HUES48 (cell line): ENCODE measurements around the gene ITSN2.

ENCODE experiments used
- H3K27ac ChIP-seq: one replicate; pipeline ENCODE4 v1.7.0; 2013; ENCODE audit warnings: low read depth, low read length, inconsistent platforms
- H3K27me3 ChIP-seq: 2 replicates; pipeline ENCODE4 v1.6.1; 2013; ENCODE audit warnings: mild to moderate bottlenecking, low read length; ENCODE audit not compliant: control insufficient read depth, insufficient read depth
- H3K36me3 ChIP-seq: 2 replicates; pipeline ENCODE4 v1.6.1; 2013; ENCODE audit warnings: low read length; ENCODE audit not compliant: control insufficient read depth, insufficient read depth
- H3K4me1 ChIP-seq: 2 replicates; pipeline ENCODE4 v1.6.1; 2013; ENCODE audit warnings: mild to moderate bottlenecking, low read length; ENCODE audit not compliant: control insufficient read depth, insufficient read depth
- H3K4me3 ChIP-seq: 2 replicates; pipeline ENCODE4 v1.5.1; 2013; ENCODE audit warnings: mild to moderate bottlenecking, low read depth, low read length
- H3K9ac ChIP-seq: 2 replicates; pipeline ENCODE4 v1.6.1; 2013; ENCODE audit warnings: mild to moderate bottlenecking, low read depth, low read length, moderate library complexity
- H3K9me3 ChIP-seq: 2 replicates; pipeline ENCODE4 v1.6.1; 2013; ENCODE audit warnings: low read length; ENCODE audit not compliant: control insufficient read depth, insufficient read depth

Gene ITSN2

GRCh38 chr2:24176326-24176725 is 184.0 kb downstream of the ITSN2 start:
- H3K27ac ChIP-seq = no peak overlapping the region
- no peak overlapping the region for H3K9ac ChIP-seq
- no peaks in the 10 kb centered on the region for H3K4me1 ChIP-seq
- H3K36me3 ChIP-seq = no peaks in the 10 kb centered on the region
- H3K4me3 ChIP-seq = no peak overlapping the region
- H3K27me3 ChIP-seq = no peaks in the 10 kb centered on the region
- no peaks in the 10 kb centered on the region for H3K9me3 ChIP-seq

GRCh38 chr2:24175631-24176187 is 184.6 kb downstream of the ITSN2 start:
- Histone ChIP-seq H3K27ac (no peak overlapping the region), H3K9me3 (no peaks in the 10 kb centered on the region), H3K36me3 (no peaks in the 10 kb centered on the region), H3K4me3 (no peak overlapping the region), H3K4me1 (no peaks in the 10 kb centered on the region), H3K27me3 (no peaks in the 10 kb centered on the region), H3K9ac (no peak overlapping the region)

GRCh38 chr2:24174851-24175277 is 185.5 kb downstream of the ITSN2 start, which contains the start of gene FAM228A:
Gene FAM228A (plus strand): TSS chr2:24175053. CDS start chr2:24175481, 428 bp downstream.
- Histone ChIP-seq H3K27me3 (no peaks in the 10 kb centered on the region), H3K36me3 (no peaks in the 10 kb centered on the region), H3K27ac (no peak within 1 kb of the TSS), H3K9ac (no peak within 1 kb of the TSS), H3K4me3 (no peak within 1 kb of the TSS), H3K9me3 (no peaks in the 10 kb centered on the region), H3K4me1 (no peaks in the 10 kb centered on the region)

- no peak overlapping the region for H3K9ac ChIP-seq
- H3K9me3 ChIP-seq = no peaks in the 10 kb centered on the region
- no peak overlapping the region for H3K4me3 ChIP-seq
- no peaks in the 10 kb centered on the region for H3K36me3 ChIP-seq
- H3K27ac ChIP-seq = no peak overlapping the region
- no peaks in the 10 kb centered on the region for H3K27me3 ChIP-seq
- H3K4me1 ChIP-seq = no peaks in the 10 kb centered on the region
Measured at GRCh38 chr2:24169023-24169422, 191.3 kb downstream of the ITSN2 start.

- Histone ChIP-seq H3K4me1 (no peaks in the 10 kb centered on the region), H3K27ac (no peak overlapping the region), H3K4me3 (no peak overlapping the region), H3K27me3 (no peaks in the 10 kb centered on the region), H3K9me3 (no peaks in the 10 kb centered on the region; the same call in 1 of the 2 replicates), H3K36me3 (no peaks in the 10 kb centered on the region), H3K9ac (no peak overlapping the region)
Measured at GRCh38 chr2:24164416-24164973, 195.8 kb downstream of the ITSN2 start.

- H3K27me3 ChIP-seq = no peaks in the 10 kb centered on the region
- no peaks in the 10 kb centered on the region for H3K4me1 ChIP-seq
- H3K27ac ChIP-seq = no peak overlapping the region
- no peaks in the 10 kb centered on the region; the same call in 1 of the 2 replicates for H3K9me3 ChIP-seq
- H3K4me3 ChIP-seq = no peak overlapping the region
- H3K36me3 ChIP-seq = no peaks in the 10 kb centered on the region
- no peak overlapping the region for H3K9ac ChIP-seq
Measured at GRCh38 chr2:24163601-24164000, 196.7 kb downstream of the ITSN2 start.

GRCh38 chr2:24163186-24163585 is 197.2 kb downstream of the ITSN2 start:
- no peaks in the 10 kb centered on the region; the same call in 1 of the 2 replicates for H3K9me3 ChIP-seq
- H3K4me1 ChIP-seq = no peaks in the 10 kb centered on the region
- H3K27ac ChIP-seq = no peak overlapping the region

GRCh38 chr2:24162494-24162893 is 197.8 kb downstream of the ITSN2 start:
- H3K27me3 ChIP-seq = no peaks in the 10 kb centered on the region
- no peaks in the 10 kb centered on the region for H3K36me3 ChIP-seq
- no peak overlapping the region for H3K27ac ChIP-seq
- no peak overlapping the region for H3K4me3 ChIP-seq
- no peaks in the 10 kb centered on the region; the same call in 1 of the 2 replicates for H3K9me3 ChIP-seq
- H3K9ac ChIP-seq = no peak overlapping the region
- H3K4me1 ChIP-seq = no peaks in the 10 kb centered on the region

More at GRCh38 chr2:24163186-24163585, 197.2 kb downstream of the ITSN2 start:
- Histone ChIP-seq H3K36me3 (no peaks in the 10 kb centered on the region), H3K9ac (no peak overlapping the region), H3K4me3 (no peak overlapping the region), H3K27me3 (no peaks in the 10 kb centered on the region)

GRCh38 chr2:24160761-24161160 is 199.6 kb downstream of the ITSN2 start:
- Histone ChIP-seq H3K9ac (no peak overlapping the region), H3K9me3 (no peaks in the 10 kb centered on the region; the same call in 1 of the 2 replicates), H3K27me3 (no peaks in the 10 kb centered on the region), H3K4me3 (no peak overlapping the region), H3K4me1 (no peaks in the 10 kb centered on the region), H3K36me3 (no peaks in the 10 kb centered on the region), H3K27ac (no peak overlapping the region)

GRCh38 chr2:24159708-24160107 is 200.6 kb downstream of the ITSN2 start:
- no peaks in the 10 kb centered on the region for H3K27me3 ChIP-seq
- no peak overlapping the region for H3K27ac ChIP-seq
- H3K9ac ChIP-seq = no peak overlapping the region
- H3K9me3 ChIP-seq = no peaks in the 10 kb centered on the region; the same call in 1 of the 2 replicates
- no peaks in the 10 kb centered on the region for H3K36me3 ChIP-seq
- H3K4me1 ChIP-seq = no peaks in the 10 kb centered on the region
- H3K4me3 ChIP-seq = no peak overlapping the region

GRCh38 chr2:24158131-24158530 is 202.2 kb downstream of the ITSN2 start:
- no peak overlapping the region for H3K4me3 ChIP-seq
- no peaks in the 10 kb centered on the region for H3K27me3 ChIP-seq
- H3K36me3 ChIP-seq = no peaks in the 10 kb centered on the region
- no peaks in the 10 kb centered on the region; the same call in 1 of the 2 replicates for H3K9me3 ChIP-seq
- H3K9ac ChIP-seq = no peak overlapping the region
- no peak overlapping the region for H3K27ac ChIP-seq
- H3K4me1 ChIP-seq = no peaks in the 10 kb centered on the region
